Kasumi-1 (cell line): Measurements from ENCODE around the gene ZNF710.
"Not testable (repeated sequence)": the region's sequence is repeated elsewhere in the genome, so short reads cannot be mapped to it uniquely, and the experiment has no call there.

Source experiments
- DNase-seq, 2 experiments: peaks; one replicate each; lab custom pipeline; 2025; lab: John Stamatoyannopoulos, UW

ZNF710 gene

GRCh38 chr15:90060797-90061196 lies 59.7 kb downstream of the ZNF710 start:
- no peak for DNase-seq

- DNase-seq: peak; percentile 31 to 43
These were observed 60.9 kb downstream of the ZNF710 start for GRCh38 chr15:90062023-90062442.

- DNase-seq: no peak
These were observed 61.4 kb downstream of the ZNF710 start for GRCh38 chr15:90062462-90062932.

GRCh38 chr15:90062973-90063769 lies 62.0 kb downstream of the ZNF710 start:
- no peak for DNase-seq

GRCh38 chr15:90063770-90064247 lies 62.7 kb downstream of the ZNF710 start:
- peak; percentile 68 to 81 for DNase-seq

GRCh38 chr15:90064911-90065681 lies 64.0 kb downstream of the ZNF710 start:
- peak; percentile 37 to 49 for DNase-seq

- DNase-seq: no peak
These were observed 64.5 kb downstream of the ZNF710 start for GRCh38 chr15:90065682-90066049.

GRCh38 chr15:90067181-90067952 lies 66.2 kb downstream of the ZNF710 start:
- DNase-seq: no peak

- no peak for DNase-seq
These were observed 67.0 kb downstream of the ZNF710 start for GRCh38 chr15:90067953-90068606.

- DNase-seq: not testable (repeated sequence)
These were observed 69.5 kb downstream of the ZNF710 start for GRCh38 chr15:90070623-90071022.

- DNase-seq: peak; percentile 83 to 86
These were observed 70.2 kb downstream of the ZNF710 start for GRCh38 chr15:90071220-90071807.

GRCh38 chr15:90072978-90073640 lies 72.0 kb downstream of the ZNF710 start:
- DNase-seq: no peak

GRCh38 chr15:90074023-90074422 lies 72.9 kb downstream of the ZNF710 start:
- DNase-seq: no peak

GRCh38 chr15:90074916-90075315 lies 73.8 kb downstream of the ZNF710 start:
- DNase-seq: no peak

GRCh38 chr15:90075420-90076289 lies 74.5 kb downstream of the ZNF710 start:
- no peak for DNase-seq

GRCh38 chr15:90076716-90077115 lies 75.6 kb downstream of the ZNF710 start:
- no peak for DNase-seq

- no peak for DNase-seq
These were observed 77.8 kb downstream of the ZNF710 start for GRCh38 chr15:90078965-90079364.

- DNase-seq: no peak
These were observed 78.7 kb downstream of the ZNF710 start for GRCh38 chr15:90079619-90080457.

GRCh38 chr15:90080458-90080755 lies 79.3 kb downstream of the ZNF710 start:
- no peak for DNase-seq
